ENCODE data around the gene SERPINF2.

DNA sequence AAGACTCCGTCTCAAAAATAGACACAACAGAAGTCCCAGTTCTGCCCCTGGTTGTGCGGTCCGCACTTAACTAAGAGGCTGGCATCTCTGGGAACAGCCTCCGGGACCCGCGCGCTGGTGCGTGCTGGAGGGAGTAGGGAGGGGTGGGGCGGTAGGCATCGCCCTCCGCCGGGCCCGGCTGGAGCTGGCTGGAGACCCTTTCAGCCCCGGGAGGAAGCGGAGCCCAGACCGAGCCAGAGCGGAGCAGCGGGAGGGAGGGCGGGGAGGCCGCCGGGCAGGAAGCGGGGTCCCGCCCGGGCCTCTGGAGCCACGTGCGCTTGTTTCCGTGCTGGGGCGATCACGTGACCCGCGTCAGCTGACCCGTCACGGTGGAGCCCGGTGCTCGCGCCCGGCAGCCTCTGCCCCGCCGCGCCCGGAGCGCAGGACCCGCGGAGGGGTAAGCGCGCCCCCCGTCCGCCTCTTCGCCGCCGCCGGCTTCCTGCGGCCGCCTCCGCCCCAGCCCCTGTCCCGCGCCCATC lies 18.3 kb upstream of the SERPINF2 start, which contains the start of gene WDR81:
- TF ChIP-seq CTCF (optimal IDR thresholded peaks at IDR 0.05 in 1 of 3, IDR thresholded peaks at IDR 0.05 in 1 of 3, conservative IDR thresholded peaks at IDR 0.05 in 1 of 3; ENCODE audit: extremely low read depth in 1 of 3, insufficient read depth in 2 of 3, low read length in 3 of 3) (no peak), EZH2 (IDR thresholded peaks at IDR 0.05; ENCODE audit: low read length) (no peak)
